HG03045 (cell line): ENCODE data around the gene PDE6B.

Experiments
- ATAC-seq: cut with Tn5 transposase; IDR thresholded peaks from one replicate; pipeline ENCODE4 v1.9.1; 2021; ENCODE audit warnings: mild to moderate bottlenecking, moderate library complexity; ENCODE audit not compliant: unreplicated experiment

Gene PDE6B

GRCh38 chr4:703336-704197, 78.2 kb downstream of the PDE6B start:
- no peak for ATAC-seq

DNA sequence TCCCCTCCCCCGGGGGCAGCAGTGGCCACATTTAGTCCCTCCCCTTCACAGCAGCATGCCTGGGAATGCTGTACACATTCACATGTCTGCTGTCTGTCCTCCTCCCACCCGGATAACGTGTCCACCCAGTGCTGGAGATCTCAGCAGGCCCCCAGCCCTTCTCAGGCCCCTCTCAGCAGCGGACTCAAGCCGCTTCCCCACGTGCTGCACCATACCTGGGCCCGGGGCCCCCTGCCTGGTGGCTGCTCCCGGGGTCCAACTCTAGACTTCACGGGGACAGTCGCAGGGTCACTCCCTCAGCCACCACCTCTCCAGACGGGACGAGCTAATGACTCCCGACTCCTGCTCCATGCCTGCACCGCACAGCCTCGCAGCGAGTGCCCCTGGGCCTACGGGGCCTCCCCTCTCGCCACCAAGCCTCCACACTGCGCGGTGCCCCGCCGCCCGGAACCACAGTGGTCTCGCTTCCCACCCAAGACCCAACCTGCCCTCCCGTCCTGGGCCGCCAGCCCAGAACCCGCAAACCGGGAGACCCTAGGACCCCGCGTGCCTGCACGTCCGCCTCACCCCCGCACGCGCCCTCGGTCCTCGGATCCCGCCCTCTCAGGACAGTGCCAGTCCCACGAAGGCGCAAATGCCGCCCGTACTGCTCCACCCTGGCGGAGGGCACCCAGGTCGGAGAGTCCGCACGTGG, 79.0 kb downstream of the PDE6B start:
- ATAC-seq, result no peak

DNA sequence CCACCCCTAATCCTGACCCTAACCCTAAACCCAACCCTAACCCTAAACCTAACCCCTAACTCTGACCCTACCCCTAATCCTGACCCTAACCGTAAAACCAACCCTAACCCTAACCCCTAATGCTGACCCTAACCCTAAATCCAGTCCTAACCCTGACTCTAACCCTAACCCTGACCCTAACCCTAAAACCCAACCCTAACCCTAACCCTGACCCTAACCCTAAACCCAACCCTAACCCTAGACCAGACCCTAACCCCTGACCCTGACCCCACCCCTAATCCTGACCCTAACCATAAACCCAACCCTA, 79.6 kb downstream of the PDE6B start:
- no peak for ATAC-seq

GRCh38 chr4:705278-706082, 80.1 kb downstream of the PDE6B start, which contains the start of gene PCGF3:
PCGF3 (plus strand) TSS chr4:705832; CDS start chr4:733681, 27,849 bp downstream.
- peak; percentile 93 for ATAC-seq

DNA sequence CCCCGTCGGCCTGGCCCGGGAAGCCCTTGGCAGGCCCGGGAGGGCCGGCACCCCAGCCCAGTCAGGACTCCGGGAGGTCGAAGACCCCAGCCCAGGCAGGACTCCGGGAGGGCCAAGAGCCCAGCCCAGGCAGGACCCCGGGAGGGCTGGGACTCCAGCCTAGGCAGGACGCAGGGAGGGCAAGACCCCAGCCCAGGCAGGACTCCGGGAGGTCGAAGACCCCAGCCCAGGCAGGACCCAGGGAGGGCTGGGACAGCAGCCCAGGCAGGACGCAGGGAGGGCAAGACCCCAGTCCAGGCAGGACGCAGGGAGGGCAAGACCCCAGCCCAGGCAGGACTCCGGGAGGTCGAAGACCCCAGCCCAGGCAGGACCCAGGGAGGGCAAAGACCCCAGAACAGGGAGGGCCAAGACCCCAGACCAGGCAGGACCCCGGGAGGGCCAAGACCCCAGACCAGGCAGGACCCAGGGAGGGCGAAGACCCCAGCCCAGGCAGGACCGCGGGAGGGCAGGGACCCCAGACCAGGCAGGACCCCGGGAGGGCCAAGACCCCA, 80.8 kb downstream of the PDE6B start:
- peak; percentile 6 for ATAC-seq

DNA sequence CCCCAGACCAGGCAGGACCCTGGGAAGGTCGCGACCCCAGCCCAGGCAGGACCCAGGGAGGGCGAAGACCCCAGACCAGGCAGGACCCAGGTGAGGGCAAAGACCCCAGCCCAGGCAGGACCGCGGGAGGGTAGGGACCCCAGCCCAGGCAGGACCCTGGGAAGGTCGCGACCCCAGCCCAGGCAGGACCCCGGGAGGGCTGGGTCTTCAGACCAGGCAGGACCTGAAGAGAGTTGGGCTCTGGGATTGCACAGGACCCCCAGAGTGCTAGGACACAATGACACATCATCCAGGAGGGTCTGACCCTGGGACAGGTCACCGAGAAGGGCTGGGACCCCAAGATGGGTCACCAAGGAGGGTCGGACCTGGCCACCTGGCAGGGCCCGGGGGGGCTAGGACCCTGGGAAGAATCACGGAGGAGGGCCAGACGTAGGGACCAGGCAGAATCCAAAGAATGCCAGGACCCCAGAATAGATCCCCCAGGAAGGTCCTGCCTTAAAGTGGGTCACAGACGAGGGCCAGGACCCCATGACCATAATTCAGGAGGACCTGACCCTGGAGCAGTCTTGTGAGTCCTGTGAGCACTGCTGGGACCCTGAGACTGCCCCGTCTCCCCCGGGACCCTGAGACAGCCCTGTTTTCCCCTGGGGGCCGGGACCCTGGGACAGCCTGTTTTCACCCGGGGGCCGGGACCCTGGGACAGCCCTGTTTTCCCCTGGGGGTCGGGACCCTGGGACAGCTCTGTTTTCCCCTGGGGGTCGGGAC, 81.6 kb downstream of the PDE6B start:
- no peak for ATAC-seq

DNA sequence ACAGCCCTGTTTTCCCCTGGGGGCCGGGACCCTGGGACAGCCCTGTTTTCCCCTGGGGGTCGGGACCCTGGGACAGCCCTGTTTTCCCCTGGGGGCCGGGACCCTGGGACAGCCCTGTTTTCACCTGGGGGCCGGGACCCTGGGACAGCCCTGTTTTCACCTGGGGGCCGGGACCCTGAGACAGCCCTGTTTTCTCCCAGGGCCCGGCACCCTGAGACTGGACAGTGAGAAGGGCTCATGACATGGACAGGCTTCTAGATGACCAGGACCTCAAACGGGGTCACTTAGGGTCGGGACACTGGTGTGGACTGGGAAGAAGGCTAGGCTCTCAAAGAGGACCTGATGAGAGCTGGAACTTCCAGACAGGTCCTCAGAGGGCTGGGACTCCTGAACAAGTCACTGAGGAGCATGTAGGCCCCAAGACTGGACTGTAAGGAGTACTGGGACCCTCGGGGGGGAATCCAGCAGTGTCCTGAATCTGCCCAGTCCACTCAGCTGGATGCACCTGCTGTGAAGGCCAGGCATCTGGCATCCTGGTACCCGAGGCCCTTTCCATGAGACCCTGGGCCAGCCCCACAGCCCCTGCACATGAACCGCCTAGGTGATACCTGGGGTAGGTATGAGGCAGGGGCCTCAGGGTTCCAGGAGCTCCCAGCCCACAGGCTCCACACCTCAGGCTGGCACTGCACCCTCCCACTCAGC, 82.7 kb downstream of the PDE6B start:
- ATAC-seq, result no peak

GRCh38 chr4:708631-708933, 83.2 kb downstream of the PDE6B start:
- no peak for ATAC-seq

GRCh38 chr4:709348-709747, 84.0 kb downstream of the PDE6B start:
- ATAC-seq, result no peak

DNA sequence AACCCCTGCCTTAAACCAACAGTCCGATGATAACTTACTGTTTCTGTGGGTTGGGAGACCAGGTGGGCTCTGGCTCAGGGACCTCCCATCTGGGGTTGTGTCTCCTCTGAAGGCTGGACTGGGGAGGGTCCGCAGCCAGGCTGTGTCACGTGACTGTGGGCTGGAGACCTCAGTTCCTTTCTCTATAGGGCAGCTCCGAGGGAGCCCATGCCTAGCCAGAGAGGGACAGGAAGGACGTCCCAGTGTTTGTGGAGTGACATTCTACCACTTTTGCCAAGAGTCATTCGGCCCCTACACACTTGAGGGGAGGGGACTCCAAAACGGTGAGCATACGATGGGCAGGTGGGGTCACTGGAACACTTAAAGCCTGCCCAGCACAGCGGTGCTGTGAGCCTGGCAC, 84.7 kb downstream of the PDE6B start:
- ATAC-seq, result no peak

DNA sequence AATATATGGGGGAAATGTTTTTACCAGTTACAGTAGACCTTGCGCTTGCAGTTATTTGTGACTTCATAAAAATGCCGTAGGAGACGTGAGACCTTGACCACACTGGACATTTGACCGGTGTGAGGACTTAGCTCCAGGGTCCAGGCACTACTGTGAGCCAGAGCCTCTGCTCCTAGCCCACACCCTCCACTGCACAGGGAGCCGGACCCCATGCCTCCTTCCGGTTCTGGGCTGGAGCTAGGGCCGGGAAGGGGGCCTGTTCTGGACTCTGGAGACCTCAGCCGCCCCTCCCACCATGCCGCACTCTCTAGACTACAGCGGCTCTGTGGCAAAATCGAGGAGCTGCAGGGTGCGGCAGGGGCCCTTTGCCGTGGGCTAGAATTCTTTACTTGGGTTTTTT, 85.5 kb downstream of the PDE6B start:
- ATAC-seq, result no peak

GRCh38 chr4:712093-712492, 86.7 kb downstream of the PDE6B start:
- ATAC-seq, result no peak

GRCh38 chr4:712916-713632, 87.7 kb downstream of the PDE6B start:
- ATAC-seq, result no peak

DNA sequence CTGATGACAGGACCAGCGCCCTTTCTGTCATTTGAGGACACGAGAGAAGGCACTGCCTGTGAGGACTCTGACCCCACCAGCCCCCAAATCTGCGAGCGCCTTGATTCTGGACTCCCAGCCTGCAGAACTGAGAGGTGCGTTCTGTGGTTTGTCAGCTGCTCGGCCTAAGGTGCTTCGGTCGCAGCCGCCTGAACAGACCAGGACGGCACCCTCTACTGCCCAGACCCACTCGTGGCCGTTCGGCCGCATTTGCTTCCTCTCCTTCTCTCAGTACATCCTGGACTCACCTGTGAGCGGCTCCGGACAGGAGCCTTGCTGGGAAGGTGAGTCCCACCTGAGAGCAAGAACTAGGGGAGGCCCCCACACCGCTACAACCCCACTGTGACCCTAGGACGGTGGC, 88.7 kb downstream of the PDE6B start:
- no peak for ATAC-seq

DNA sequence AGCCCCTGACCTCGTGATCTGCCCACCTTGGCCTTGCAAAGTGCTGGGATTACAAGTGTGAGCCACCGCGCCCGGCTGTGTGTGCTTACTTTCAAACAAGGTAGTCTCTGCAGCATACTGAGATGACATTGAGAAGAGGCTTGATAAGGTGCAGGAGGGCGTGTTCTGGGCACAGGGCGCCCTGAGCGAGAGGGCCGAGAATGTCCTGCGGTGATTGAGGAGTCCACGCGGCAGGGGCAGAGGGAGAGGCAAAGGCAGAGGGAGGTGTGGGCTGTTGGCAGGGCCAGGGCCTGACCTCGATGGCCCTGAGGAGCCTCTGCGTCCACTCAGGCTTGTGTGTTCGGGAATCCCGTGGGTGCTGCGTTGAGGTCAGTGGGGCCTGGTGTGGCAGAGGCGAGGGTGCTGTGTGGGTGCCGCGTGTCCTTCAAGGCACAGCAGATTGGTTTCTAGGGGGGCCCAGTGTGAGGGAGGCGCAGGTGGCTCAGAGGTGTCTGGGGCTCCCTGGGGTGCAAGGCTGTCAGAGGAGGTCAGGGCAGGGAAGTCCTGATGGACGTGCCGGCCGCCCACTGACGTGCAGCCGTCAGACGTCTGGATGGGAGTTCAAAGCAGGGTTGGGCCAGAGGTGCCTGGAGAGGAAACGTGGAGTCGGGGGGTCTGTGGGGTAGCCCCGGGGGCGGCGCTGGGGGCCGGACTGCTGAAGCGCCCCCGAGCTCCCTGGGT, 92.4 kb downstream of the PDE6B start:
- ATAC-seq, result no peak

GRCh38 chr4:718460-718859, 93.1 kb downstream of the PDE6B start:
- ATAC-seq, result no peak
